HuH-7 (cell line): Measurements from ENCODE around the gene MYO18B.
"Not testable (repeated sequence)": the region's sequence is repeated elsewhere in the genome, so short reads cannot be mapped to it uniquely, and the experiment has no call there.

Source experiments
- DNase-seq: peaks from one replicate; pipeline ENCODE4 v3.0.0; 2011; ENCODE audit warnings: low spot score

MYO18B gene

GRCh38 chr22:25942856-25943411, 200.9 kb downstream of the MYO18B start:
- no peak for DNase-seq

DNA sequence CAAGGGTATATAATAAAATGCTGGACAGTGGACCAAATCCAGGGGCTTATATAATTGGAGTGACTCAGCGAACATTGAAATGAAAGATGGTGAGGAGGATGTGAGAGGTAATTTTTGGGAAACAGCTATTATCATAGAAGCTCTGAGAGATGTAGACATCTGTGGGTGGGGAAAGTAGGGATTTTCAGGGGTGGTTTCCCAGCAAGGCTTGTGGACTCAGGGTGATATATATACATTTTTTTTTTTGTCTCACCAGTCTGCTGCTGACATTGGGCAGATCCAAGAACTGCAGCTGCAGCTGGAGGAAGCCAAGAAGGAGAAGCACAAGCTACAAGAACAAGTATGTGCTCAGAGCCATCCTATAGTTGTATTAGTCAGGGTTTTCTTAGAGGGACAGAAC, 208.1 kb downstream of the MYO18B start:
- DNase-seq: no peak

DNA sequence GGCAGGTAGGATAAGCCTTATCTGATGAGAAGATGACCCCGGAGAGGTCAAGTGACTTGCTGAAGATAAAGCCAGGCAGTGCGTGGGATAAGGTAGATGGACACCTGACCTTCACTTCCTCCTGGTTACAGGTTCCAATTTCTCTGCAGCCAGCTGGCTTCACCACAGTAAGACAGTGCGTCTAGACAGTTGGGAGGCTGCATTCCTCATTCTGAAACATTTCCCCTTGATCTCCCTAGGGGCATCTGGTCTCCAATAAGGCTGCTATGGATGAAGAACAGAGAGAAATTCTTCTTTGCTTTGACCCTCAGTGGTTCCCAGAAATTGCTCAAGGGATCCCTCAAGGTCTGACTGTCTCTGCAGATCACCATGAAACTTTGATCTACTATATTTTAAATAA, 211.3 kb downstream of the MYO18B start:
- DNase-seq: no peak

GRCh38 chr22:25953919-25954318, 211.9 kb downstream of the MYO18B start:
- peak; percentile 49 for DNase-seq

DNA sequence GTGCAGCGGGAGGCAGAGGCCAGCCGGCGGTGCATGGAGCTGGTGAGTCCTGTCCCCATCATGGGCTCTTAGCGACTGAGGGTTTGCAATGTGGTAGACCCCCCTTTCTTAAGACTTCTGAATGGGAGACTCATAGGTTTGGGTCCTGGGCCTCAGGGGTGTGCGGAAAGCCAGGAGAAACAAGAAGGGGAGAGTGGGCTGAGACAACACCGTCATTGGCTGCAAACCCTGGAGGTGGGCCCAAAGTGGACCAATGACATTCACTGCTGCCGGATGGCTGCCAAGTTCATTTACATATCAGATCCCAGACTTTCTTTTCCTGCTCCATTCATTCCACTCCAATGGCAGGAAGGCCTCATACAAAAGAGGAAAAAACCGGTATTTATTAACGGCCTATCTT, 213.3 kb downstream of the MYO18B start:
- no peak for DNase-seq

DNA sequence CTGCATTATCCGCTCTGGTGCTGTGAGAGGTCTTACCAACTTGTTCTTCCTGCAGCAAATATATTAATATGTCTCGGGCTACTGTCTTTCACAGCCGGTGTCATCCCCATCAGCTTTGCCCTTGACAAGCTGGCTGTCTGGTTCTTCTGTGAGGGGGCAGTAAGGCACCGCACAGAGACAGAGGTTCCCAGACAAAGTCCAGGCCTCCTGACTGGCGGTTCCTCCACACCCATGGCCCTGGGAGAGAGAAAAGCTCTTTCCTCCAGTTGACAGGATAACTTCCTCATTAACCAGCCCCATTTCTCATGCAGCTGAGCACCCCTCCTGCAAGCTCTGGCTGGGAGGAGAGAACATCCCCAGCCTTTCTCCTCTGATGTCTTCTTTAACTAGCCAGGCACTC, 214.8 kb downstream of the MYO18B start:
- no peak for DNase-seq

- no peak for DNase-seq
Observed at GRCh38 chr22:25959818-25960774, 218.1 kb downstream of the MYO18B start.

DNA sequence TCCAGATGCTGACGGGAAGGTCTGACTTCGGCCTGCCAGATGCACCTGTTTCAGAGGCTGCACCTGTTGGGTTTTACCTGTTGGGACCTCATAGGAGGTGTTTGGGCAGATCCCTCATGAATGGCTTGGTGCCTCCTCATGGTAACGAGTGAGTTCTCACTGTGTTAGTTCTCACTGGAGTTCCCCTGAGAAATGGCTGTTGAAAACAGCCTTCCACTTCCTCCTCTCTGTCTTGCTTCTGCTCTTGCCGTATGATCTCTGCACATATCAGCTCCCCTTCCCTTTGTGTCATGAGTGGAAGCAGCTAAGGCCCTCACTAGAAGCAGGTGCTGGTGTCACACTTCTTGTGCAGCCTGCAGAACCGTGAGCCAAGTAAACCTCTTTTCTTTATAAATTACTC, 219.7 kb downstream of the MYO18B start:
- no peak for DNase-seq

- DNase-seq: no peak
Observed at GRCh38 chr22:25962711-25963110, 220.7 kb downstream of the MYO18B start.

DNA sequence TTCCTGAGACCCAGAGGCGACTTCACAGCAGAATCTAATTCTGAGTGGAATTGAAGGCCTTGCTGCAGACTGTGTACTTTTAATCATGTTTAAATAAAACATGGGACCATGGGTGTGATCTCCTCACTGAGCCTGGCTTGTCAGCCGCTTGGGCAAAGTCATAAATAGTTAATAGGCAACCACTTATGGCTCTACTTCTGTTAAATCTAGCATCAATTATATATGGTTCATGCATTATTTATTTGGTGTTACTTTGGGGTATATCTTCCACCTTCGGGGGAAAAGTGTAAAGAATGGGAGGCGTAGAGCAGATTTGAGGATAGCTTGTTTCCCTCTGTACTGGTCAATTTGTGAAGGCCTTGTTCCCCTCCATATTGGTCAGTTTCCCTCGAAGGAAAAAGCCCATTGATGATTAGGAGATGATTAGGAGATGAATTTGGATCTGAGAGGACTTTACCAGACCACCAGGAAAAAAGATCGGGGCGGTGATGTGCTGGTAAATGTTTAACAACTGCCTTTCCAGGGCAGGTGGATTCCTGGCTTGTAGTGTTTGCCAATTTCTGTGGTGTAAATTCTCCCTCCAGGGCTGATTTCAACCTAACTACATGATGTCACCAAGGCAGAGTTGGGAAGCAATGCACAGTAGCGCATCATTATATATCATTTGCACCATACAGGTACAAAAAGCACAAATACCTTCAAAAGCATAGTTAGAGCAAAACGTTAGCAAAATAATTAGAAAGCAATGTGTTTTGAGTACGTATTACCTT, 223.2 kb downstream of the MYO18B start:
- DNase-seq: no peak

- DNase-seq: no peak
Observed at GRCh38 chr22:25966448-25966913, 224.5 kb downstream of the MYO18B start.

- DNase-seq: no peak
Observed at GRCh38 chr22:25969286-25969685, 227.3 kb downstream of the MYO18B start.

- no peak for DNase-seq
Observed at GRCh38 chr22:25969901-25970300, 227.9 kb downstream of the MYO18B start.

DNA sequence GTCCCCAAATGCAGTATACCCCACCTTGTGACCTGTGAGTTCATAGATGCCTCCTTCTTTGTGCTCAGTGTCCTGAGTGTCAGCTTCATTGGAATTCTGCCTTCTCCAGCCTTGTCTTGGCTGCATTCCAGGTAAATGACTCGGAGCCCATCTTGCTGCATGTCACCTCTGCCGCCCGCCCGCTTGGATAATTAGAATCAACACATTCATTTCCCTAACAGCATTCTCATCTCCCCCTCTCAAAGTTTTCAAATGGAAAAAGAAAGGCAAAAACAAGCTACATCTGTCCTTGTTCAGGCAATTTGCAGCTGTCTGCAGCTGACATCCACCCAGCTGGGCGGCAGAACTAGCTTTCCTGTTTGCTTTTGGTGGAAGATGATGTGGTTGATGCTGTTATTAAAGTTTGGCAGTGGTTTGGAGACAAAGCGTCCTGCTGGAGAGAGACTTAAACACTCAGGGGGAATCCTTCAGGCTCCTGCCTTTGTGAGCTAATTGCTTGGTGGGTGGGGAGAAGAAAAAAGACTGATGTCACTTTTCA, 228.5 kb downstream of the MYO18B start:
- no peak for DNase-seq

- no peak for DNase-seq
Observed at GRCh38 chr22:25970999-25971811, 229.2 kb downstream of the MYO18B start.

DNA sequence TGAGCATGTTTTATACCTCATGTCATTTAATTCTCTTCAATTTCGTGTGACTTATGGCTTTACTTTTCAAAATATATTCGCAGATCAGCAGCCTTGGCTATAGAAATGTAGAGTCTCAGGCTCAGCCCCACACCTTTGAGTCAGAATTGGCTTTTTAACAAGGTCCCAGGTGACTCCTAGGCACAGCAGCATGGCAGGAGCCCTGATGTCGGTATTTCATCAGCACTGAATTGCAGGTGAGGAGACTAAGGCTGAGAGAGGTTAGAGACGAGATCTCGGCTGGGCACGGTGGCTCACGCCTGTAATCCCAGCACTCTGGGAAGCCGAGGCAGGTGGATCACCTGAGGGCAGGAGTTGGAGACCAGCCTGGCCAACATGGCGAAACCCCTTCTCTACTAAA, 230.4 kb downstream of the MYO18B start:
- DNase-seq: no peak

DNA sequence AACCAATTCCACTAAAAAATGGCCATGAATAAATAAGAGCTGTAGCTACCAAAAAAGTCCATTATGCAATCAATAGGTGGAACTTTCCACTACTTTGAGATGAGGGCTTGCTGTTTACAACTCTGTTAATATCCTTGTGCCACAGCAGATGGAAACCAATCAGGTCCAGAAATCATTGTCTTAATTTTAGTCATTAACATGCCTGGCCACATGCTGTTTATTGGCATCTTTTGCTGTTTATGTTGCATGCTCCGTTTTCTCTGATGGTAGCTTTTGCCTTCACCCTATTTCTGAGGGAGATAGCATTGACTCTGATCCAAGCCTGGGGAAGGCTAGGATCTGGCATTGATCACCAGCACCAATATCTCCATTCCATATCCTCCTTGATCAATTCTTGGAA, 234.4 kb downstream of the MYO18B start:
- DNase-seq: no peak

DNA sequence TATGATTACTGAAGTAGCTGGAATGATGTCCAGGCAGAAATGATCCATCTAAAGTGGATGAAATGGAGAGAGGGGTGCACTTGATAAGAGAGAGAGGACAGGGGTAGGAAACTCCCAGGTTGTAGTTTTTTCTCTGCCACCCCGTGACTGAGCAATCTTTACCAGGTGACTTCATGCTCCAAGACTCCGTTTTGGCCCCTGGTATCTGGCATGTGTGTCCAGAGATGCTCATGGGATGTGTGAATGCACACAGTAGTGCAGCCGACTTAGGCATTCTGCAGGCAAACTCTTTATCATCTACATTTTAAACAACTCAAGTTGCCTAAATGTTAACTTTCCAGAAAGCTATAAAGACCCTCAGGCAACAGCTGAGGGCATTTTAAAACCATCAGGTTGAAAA, 238.0 kb downstream of the MYO18B start:
- DNase-seq: no peak

- not testable (repeated sequence) for DNase-seq
Observed at GRCh38 chr22:25984911-25985310, 242.9 kb downstream of the MYO18B start.

- no peak for DNase-seq
Observed at GRCh38 chr22:25987948-25988347, 246.0 kb downstream of the MYO18B start.

DNA sequence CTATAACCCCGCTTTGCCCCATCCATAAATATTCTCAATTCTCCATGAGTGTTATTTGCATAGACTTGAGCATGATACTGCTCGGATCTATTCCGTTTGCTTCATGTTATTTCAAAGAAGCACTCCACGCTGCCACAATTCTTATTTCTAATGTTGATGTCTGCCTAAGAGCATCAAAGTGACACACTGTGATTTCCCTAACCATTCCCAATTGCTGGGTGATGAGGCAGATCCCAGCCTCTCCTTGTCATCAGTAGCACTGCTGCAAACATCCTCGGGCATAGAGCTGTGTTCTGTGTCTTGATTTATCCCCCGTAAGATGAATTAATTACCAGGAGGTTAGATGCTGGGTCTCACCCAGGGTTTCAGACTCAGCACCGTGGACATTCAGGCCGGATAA, 249.0 kb downstream of the MYO18B start:
- DNase-seq: no peak

DNA sequence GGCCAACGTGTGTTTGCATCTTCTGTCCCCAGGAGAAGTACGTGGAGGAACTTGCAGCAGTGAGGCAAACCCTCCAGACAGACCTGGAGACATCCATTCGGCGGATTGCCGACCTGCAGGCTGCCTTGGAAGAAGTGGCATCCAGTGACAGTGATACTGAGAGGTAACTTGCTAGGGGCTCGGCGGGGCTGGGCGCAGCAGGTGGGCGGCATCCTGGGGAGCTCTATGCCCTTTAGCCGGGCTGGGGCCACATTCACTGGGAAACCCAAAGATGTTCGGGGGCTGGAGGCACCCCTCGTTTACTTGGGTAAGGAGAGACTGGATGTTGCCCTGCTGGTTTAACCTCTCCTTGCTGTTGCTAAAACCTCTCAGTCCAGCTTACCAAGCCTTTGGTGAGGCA, 250.3 kb downstream of the MYO18B start:
- DNase-seq: no peak
